NCI-H187 treated with DMSO at 0.1 percent for 48 hours (cell line): Measurements from ENCODE around the gene CD36.
"Not testable (repeated sequence)": the region's sequence is repeated elsewhere in the genome, so short reads cannot be mapped to it uniquely, and the experiment has no call there.

Experiments
- DNase-seq: peaks from one replicate; lab custom pipeline; 2025; lab: John Stamatoyannopoulos, UW

Gene CD36

DNA sequence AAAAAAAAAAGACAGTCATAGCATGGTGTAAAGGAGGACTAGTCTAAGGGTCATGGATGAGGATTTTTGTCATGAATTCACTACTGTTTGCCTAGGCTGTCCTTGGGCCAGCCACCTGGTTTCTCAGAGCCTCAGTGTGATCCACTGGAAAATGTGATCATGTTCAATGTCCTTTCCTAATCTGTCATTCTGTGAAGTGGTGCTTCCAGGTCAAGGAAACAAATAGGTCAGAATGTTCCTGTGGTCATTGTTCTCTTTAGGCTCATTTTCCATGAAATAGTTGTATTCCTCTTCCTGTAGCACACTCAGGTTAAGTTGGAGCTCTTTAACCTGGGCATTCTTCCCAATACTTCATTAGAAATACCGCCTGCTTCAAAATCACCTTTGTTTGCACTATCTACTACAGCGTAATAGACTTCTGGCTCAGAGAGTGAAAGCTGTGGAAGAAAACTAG is 16.5 kb downstream of the CD36 start:
- no peak for DNase-seq

DNA sequence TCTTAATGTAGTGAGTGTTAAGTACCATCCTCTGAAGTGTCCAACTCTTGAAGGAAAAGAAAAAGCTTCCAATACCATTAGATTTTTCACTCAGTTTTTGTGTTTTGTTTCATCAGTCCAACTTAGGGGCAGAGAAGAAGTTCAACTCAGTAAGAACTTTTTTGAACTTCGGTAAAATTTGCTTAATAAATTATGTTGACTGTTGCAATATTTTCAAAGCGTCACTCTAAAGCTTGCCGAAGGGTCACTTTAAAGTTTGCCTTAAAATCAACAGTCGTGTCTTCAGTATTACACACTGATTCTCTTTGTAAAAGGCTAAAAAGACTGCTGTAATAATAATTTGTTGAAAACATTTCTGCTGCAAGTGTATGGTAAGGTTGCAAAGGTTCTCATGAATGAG is 17.6 kb downstream of the CD36 start:
- no peak for DNase-seq

DNA sequence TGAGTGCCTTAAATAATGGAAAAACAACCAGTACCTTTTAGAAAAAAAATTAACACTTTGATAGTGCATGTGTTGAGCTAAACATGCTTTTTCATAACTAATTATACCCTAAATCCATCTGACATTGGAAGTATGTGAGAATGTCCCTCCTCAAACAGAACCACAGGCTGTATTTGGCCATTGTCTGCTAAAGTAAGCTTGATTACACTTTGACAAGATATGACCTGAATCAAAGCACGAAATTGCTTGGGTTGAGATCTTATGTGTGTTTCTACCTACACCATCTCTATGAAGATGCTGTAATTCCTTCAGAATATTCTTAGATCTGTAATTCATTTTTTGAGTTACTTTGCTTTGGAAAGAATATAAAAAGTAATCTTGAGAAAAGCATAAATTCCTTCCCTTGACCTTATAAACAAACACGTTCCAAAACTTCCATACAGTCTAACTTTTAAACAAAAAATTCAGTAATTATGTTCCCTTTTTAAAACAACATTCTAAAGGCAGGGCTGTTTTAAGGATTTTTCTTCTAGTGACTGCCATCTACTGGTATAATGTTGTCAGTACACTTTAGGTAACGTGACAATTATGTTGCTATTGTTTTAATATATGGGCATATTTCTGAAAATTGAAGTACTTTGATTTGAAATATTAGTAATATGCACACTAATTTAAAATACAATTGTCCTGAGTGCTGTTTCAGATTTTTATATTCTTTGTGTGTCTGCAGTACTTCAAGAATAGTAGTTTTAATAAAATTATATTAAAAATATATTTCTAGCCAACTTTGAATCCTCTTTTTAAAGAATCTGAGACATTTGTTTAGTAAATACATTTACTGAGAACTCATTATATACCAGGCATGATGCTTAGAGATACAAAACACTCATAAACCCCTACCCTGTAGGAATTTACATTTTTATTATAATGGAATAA is 20.9 kb downstream of the CD36 start:
- DNase-seq = no peak

DNA sequence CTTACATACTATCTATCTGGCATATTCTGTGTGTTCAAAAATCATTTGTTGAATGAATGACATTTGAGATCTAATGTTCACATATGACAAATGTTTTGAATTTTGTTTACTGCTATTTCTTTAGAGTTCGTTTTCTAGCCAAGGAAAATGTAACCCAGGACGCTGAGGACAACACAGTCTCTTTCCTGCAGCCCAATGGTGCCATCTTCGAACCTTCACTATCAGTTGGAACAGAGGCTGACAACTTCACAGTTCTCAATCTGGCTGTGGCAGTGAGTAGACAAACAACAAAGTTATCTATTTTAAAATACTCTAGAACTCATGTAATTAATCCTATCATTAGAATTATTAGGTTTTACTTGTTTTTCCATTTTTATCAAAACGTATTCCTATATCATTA is 22.5 kb downstream of the CD36 start:
- DNase-seq = no peak

DNA sequence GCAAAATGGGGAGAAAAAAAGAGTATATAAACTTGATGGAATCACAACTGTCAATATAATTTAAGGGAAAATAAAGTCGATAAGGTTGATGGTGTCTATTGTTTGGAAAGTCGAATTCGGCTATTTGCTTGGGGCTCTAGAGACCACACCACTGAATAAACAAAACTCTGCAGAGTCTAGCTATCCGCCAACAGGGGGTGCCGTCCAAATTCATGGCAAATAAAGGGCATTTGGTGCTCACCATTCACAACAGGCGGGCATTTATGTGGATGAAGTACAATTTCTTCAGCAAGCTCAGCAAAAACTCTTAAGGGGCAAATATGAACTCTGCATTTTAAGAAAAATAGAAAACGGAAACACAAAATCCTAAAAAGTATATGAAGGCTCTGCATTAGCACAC is 23.3 kb downstream of the CD36 start:
- DNase-seq = no peak

DNA sequence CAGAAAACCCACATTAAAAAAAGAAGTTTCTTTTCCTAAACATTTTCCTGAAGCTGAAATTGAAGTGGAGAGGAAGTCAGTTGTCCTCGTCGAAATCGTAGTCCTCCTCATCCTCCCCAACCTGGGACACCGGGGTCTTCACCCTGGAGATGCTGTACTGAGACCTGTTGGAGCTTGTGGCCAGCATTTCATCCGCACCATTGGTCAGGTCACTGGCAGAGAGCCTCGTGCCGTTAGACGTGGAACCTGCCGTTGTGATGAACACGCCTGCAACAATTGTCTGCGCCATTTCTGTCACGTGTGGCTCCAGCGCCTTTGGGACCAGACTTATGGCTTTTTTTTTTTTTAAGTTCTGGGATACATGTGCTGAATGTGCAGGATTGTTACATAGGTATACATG is 23.8 kb downstream of the CD36 start:
- no peak for DNase-seq

DNA sequence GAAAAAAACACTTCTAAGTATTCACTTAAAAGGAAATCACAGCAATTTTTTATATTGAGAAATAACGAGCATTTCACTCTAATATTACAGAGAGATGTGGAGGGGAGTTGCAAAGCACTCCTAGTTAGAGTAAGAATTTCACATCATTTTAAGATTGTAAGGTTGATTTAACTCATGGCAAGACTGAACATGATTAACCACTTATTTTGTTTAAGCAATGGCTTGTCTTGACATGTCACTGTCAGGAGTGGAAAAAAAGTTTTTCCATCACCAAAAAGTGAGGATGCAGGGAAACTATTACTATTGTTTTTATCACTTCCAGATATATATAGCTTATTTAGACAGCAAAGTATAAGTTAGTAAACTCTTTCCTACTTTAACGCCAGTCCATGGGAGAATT is 27.1 kb downstream of the CD36 start:
- DNase-seq = no peak

DNA sequence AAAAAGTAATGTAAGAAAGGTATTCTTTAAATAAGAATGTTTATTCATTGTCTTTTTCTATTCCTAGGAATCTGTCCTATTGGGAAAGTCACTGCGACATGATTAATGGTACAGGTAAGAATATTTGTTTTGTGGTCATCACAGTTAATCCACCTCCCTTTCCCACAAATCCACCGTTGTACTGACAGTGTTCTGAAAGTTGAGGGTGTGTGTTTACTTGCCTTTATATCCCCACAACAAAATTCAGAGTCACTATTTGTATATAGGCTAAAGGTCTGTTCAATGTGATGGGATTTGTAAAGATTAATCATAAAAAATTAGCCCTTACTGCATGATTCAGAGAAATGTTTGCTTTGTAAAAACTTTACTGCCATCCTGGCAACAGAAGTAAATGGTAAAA is 27.9 kb downstream of the CD36 start:
- no peak for DNase-seq

DNA sequence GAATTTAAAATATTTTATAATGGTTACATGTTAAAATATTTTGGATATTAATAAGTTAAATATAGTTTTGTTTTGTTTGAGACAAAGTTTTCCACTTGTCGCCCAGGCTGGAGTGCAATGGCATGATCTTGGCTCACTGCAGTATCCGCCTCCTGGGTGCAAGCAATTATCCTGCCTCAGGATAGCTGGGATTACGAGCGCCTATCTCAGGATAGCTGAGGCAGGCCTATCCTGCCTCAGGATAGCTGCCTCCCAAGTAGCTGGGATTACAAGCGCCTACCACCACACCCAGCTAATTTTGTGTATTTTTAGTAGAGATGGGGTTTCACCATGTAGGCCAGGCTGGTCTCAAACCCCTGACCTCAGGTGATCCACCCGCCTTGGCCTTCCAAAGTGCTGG is 30.9 kb downstream of the CD36 start:
- DNase-seq = not testable (repeated sequence)

DNA sequence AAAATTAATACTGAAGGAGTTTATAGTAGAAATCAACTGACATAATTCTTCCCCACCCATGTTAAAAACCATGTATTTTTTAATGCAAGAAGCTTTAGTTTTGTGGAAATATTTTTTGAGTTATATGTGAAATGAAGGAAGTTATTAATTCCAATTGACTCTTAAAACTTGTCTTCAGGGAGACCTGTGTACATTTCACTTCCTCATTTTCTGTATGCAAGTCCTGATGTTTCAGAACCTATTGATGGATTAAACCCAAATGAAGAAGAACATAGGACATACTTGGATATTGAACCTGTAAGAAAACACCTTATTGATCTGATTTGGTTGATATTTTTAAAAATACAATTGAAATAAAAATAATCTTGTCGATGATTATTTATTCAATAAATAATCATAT is 33.3 kb downstream of the CD36 start:
- DNase-seq = no peak

DNA sequence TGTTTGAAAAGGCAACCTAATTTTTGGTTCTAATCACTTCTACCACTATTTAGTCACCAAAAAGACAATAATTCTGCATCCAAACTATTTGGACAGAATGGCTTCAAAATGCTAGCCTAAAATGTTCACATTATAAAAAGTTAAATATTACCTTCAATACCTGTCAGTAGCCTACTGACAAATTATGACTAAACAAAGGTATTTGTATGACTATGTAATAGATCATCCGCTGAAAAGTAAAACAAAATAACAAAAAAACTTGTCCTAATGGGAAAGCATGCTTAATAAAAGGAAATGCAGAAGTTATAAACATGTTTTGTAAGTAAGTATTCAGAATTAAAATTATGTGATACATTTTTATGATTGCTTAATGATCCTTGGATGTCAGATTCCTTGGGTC is 36.6 kb downstream of the CD36 start:
- DNase-seq = no peak

DNA sequence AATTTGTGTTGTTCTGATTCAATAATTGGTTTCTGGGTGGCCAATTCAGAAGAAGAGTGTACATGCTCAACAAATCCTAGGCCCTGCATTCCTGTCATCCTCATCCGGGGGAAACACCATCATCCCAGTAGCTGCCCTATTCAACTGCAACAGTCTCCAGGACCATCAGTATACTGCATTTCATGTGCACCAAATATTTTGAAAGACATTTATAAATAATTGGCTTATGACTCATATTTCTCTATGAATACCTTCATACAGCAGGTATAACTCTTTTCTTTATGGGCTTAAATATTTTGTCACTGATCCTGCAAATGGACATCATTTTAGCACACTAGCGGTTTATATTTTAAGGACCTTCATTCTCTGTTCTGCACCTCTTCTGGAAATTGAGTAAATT is 38.0 kb downstream of the CD36 start:
- DNase-seq = no peak

DNA sequence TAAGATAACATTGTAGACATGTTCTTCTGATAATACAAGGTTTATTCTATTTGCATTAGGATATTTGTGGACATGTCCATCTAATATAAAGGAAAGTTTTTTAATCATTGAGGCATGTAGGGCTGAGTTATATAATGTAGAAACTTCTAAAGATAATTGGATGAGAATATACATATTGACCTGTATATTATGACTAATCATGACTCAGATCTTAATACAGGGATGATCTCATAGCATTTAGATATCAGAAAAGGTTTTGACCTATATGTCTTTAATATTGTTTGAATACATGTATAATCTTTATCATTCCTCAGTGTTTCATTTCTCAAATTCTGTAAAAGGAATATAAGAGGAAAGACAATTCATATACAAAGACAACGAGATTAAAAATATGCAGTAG is 39.2 kb downstream of the CD36 start:
- no peak for DNase-seq

DNA sequence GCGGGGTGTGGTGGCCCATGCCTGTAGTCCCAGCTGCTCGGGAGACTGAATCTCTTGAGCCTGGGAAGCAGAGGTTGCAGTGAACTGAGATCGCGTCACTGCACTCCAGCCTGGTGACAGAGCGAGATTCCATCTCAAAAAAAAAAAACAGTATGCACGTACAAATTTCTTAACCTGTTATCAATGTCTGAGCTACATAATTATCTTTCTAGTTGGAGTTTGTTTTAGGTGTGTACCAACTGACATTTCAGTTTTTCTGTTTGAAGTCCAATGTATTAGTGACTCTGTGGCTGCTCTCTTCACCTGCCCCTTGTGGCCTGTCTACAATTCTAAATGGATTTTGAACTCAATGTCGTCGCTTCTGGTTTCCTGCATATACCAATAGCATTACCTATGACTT is 40.3 kb downstream of the CD36 start:
- DNase-seq = no peak

DNA sequence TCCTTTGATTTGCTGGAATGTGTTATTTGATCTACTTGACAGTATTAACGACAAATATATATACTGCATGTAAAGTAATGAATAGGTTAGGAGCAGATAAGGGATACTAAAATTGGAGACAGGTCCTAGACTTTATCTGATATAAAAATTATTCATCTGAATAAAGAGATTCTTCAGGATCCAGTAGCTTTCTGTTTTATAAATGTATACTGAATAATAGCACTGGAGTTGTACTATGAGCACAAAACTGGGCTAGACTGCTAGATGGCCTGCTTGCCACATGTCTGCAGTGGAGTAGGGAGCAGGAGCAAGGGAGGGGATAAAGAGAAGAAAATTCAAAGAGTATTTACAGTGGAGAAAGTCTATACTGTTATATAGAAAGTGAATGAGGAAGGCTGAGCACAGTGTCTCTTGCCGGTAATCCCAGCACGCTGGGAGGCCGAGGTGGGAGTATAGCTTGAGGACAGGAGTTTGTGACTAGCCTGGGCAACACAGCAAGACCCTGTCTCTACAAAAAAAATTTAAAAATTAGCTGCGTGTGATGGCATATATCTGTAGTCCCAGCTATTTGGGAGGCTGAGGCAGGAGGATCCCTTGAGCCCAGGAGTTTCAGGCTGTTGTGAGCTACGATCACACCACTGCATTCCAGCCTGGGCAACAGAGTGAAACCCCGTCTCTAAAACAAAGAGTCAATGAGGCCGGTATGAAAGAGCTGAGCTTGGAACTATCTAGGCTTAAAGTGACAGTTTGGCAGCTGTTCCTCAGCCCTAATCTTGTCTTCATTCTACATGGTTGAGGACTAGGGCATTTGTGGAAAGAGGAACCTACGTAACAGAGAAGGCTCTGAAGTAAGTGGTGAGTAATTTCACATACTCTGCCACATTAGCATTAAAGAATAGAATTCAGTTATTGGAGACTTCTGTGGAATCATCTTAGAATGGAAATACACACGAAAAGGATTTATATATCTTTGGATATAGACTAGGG is 41.8 kb downstream of the CD36 start:
- no peak for DNase-seq

DNA sequence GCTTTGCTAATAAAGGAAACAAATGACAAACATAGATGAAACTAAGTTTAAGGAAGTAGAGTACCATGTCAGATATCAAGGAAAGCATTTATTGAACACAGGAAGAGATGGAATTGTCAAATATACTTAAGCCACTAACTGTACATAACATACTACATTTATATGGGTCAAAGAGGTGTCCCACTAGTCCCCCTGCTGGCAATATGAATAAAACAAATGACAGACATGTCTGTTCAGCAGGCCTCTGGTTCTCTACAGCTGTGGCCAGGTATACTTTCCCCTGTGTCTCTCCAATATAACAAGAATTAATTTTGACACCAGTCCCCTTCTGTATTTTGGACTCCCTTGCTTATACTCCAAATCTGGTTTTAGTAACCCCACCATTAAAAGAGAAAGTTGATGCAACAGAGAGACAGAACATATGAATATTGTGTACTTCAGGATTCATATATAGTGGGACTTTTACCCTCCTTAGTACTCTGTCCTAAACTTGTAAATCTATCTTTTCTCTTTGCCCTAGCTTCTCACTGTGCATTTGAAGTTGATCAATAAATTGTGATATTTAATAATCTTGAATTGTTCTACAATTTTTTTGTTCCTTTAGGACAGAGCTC is 42.9 kb downstream of the CD36 start:
- DNase-seq = no peak

DNA sequence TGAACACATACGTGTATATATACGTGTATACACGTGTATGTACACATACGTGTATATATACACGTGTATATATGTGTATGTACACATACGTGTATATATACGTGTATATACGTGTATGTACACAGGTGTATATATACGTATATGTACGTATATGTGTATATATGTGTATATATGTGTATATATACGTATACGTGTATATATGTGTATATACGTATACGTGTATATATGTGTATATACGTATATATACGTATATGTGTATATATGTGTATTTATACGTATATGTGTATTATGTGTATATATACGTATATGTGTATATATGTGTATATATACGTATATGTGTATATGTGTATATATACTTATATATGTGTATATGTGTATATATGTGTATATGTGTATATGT is 44.3 kb downstream of the CD36 start:
- DNase-seq = no peak

DNA sequence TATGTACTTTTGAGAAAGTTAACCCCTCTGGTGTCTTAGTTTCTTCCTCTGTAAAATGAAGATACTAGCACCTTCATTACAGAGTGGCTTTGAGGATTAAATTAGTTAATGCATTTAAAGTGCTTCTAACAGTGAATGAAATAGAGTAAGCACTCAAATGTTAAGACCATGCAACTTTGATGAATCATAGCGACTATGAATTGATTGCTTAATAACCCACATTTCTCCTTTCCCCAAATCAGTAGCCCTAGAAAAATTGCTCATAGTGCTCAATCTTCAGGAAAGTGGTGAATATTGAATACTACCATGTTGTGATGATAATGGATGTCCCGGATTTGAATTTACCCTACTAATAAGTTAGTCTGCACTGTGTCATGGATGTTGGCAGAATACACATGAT is 48.1 kb downstream of the CD36 start:
- DNase-seq = no peak

DNA sequence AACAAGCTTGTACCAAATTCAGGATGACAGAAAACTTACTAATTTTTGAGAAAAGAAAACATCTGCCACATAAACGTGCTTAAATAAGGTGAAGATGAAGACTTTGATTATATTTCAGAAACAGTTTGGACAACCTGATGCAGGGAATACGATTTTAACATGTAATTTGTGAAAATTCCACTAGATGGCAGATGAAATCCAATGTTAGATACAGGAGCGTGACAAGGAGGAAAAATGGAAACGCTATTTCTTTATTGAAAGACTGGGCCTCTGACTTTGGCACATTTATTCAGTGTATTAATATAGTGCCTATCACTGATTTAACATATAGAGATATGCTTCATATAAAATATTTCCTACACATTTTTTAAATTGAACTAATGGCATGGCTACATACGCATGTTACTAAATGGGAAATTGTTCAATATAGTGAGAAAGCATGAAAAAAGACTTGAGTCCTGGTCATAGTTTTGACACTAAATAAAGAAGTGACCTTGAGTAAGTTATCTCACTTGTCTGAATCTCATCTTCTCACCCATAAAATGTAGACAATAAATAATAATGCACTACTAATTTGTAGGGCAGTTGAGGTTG is 60.7 kb downstream of the CD36 start:
- DNase-seq = no peak

DNA sequence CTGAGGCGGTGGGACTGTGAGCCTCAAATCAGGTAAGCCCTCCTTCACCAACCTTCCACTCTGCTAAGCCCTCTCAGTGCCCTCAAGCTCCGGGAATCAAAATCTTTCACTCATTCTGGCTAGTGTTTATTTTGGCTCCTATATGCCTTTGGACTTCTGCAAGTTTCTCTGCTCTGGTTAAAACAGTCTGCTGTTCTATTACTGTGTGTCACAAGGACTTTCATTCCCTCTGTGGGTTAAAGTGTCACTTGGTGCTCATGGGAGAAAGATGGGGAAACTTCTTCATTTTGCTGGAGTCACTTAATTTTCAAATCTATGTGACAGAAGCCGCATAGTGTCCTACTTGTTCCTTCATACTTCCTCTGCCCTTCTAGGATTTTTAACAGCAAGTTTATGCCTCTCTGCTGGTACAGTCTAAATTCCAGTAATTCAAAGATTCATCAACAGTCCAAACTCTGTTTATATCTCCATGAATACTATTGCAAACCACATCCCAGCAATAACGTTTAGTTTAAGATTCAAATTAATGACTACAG is 61.3 kb downstream of the CD36 start:
- no peak for DNase-seq

DNA sequence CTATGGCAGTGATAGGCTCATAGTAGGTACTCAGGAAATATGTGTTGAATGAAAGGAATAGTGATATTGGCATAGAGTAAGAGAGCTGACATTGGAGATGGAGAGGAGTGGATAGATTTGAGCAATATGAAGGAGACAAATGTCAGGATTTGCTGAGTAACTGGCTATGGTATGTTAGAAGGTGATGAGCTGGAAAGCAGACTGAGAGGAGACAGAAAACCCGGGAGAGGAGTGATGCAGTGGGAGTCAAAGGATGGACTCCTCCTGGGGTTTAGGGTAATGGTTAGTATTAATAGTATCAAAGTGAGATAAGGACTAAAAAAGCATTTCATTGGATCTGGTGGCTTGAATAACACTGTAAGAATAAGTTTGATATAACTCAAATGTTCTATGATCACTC is 64.8 kb downstream of the CD36 start:
- DNase-seq = no peak
